ENCODE data around the gene CDCA3.

Gene CDCA3

GRCh38 chr12:6799147-6799546 is 51.9 kb downstream of the CDCA3 start:
- no peak for DNase-seq
- in situ Hi-C loops (cut with MboI; ENCODE audit: low pct_unique_long_range_greater_than_20kb, low sequenced_read_pairs): no loop called here

Measured in KBM-7 (cell line).